H1 (cell line): ENCODE measurements around the gene TNNT1. TPM values are rescaled to one million over a fixed set of nuclear protein-coding genes. Genes with fewer than 3 reads are reported as not detected.

Experiments
- CTCF ChIA-PET: fragments of 300-600 bp; sonication (Branson Sonifier 250); formaldehyde crosslinking; loops from one replicate; lab custom pipeline; 2021; ENCODE audit not compliant: partially characterized antibody; lab: Charles Lee
- POLR2A ChIA-PET: fragments of 300-600 bp; sonication (Branson Sonifier 250); formaldehyde crosslinking; loops from one replicate; lab custom pipeline; 2021; ENCODE audit warnings: inconsistent platforms; ENCODE audit not compliant: partially characterized antibody; lab: Charles Lee
- DNase-seq, 2 experiments: peaks; one replicate each; pipeline versions ENCODE4 v3.0.0 to v3.0.0-alpha.2; 2010 to 2022; ENCODE audit warnings: low spot score in 2 of 2, low read depth in 1 of 2, mixed read lengths in 1 of 2
- FAIRE-seq: peaks from 2 replicates; lab custom pipeline; 2011; peaks lifted over from hg19 to GRCh38; lab: Jason Lieb, UNC
- H2AFZ ChIP-seq: 2 replicates; pipeline ENCODE4 v1.8.1; 2012; ENCODE audit warnings: low read length, inconsistent platforms
- H2AK5ac ChIP-seq: 2 replicates; pipeline ENCODE4 v1.6.1; 2013; ENCODE audit warnings: low read depth, low read length
- H2BK120ac ChIP-seq: replicated peaks from 2 replicates; pipeline ENCODE3; 2013; ENCODE audit warnings: low read depth, low read length, inconsistent platforms
- H2BK12ac ChIP-seq: 2 replicates; pipeline ENCODE4 v1.6.1; 2013; ENCODE audit warnings: low read depth, low read length
- H2BK15ac ChIP-seq: 2 replicates; pipeline ENCODE4 v1.6.1; 2013; ENCODE audit warnings: low read length
- H2BK20ac ChIP-seq: 2 replicates; pipeline ENCODE4 v1.6.1; 2013; ENCODE audit warnings: low read length
- H2BK5ac ChIP-seq: 2 replicates; pipeline ENCODE4 v1.6.1; 2013; ENCODE audit warnings: low read depth, low read length
- H3K14ac ChIP-seq: 2 replicates; pipeline ENCODE4 v1.6.1; 2013; ENCODE audit warnings: inconsistent platforms; ENCODE audit not compliant: insufficient read length
- H3K18ac ChIP-seq: 2 replicates; pipeline ENCODE4 v1.6.1; 2013; ENCODE audit warnings: low read length; ENCODE audit errors: extremely low read depth
- H3K23ac ChIP-seq: 2 replicates; pipeline ENCODE4 v1.6.1; 2013; ENCODE audit warnings: inconsistent platforms; ENCODE audit not compliant: insufficient read length
- H3K23me2 ChIP-seq: 2 replicates; pipeline ENCODE4 v1.6.1; 2013; ENCODE audit warnings: low read depth, low read length
- H3K27ac ChIP-seq: 2 replicates; pipeline ENCODE4 v1.6.1; 2011; ENCODE audit warnings: low read depth, low read length, inconsistent platforms
- H3K27me3 ChIP-seq, 4 experiments: replicated peaks in 1 of 4; 1 replicate in 1 of 4; 2 replicates in 3 of 4; pipeline versions ENCODE4 v1.6.1 to v1.8.1; 2011 to 2013; ENCODE audit warnings: low read length in 3 of 4, mild to moderate bottlenecking in 3 of 4, inconsistent platforms in 2 of 4, mixed read lengths in 2 of 4, moderate library complexity in 1 of 4; ENCODE audit not compliant: control insufficient read depth in 3 of 4, insufficient read depth in 3 of 4; ENCODE audit errors: extremely low read depth in 1 of 4
- H3K36me3 ChIP-seq, 4 experiments: 2 replicates each; pipeline versions ENCODE4 v1.6.1 to v1.8.1; 2011 to 2013; ENCODE audit warnings: mild to moderate bottlenecking in 4 of 4, low read length in 3 of 4, moderate library complexity in 2 of 4, control low read depth in 1 of 4, inconsistent platforms in 1 of 4; ENCODE audit not compliant: insufficient read depth in 4 of 4, control insufficient read depth in 2 of 4
- H3K4ac ChIP-seq: replicated peaks from 2 replicates; pipeline ENCODE3; 2013; ENCODE audit warnings: low read length, low read depth, mixed read lengths, inconsistent platforms; ENCODE audit not compliant: insufficient read length
- H3K4me1 ChIP-seq, 4 experiments: replicated peaks in 1 of 4; 1 replicate in 1 of 4; 2 replicates in 3 of 4; pipeline versions ENCODE4 v1.6.1 to v1.8.1; 2011 to 2013; ENCODE audit warnings: low read length in 3 of 4, inconsistent platforms in 2 of 4, mixed read lengths in 1 of 4; ENCODE audit not compliant: insufficient read depth in 4 of 4, control insufficient read depth in 3 of 4
- H3K4me2 ChIP-seq, 2 experiments: 2 replicates each; pipeline versions ENCODE4 v1.6.1 to v1.8.1; 2011 to 2013; ENCODE audit warnings: low read depth in 2 of 2, low read length in 2 of 2, control low read depth in 1 of 2, inconsistent platforms in 1 of 2, mild to moderate bottlenecking in 1 of 2; ENCODE audit not compliant: insufficient read depth in 1 of 2
- H3K4me3 ChIP-seq, 4 experiments: fragments of 200-600, 300-600 bp in 1 of 4; sonication (generic), shearing (Covaris generic), sonication (Bioruptor Twin) in 1 of 4; 2 replicates each; pipeline versions ENCODE4 v1.5.1 to v1.8.1; 2011 to 2016; ENCODE audit warnings: low read length in 4 of 4, low read depth in 3 of 4, control low read depth in 2 of 4, inconsistent platforms in 2 of 4, mild to moderate bottlenecking in 2 of 4, mixed read lengths in 1 of 4, moderate library complexity in 1 of 4; ENCODE audit not compliant: insufficient read depth in 2 of 4; ENCODE audit errors: extremely low read depth in 1 of 4
- H3K56ac ChIP-seq: replicated peaks from 2 replicates; pipeline ENCODE3; 2013; ENCODE audit warnings: low read depth, mild to moderate bottlenecking, mixed read lengths, low read length, inconsistent platforms; ENCODE audit not compliant: insufficient read length
- H3K79me1 ChIP-seq: 2 replicates; pipeline ENCODE4 v1.6.1; 2013; ENCODE audit warnings: low read depth, low read length, control low read depth
- H3K79me2 ChIP-seq, 2 experiments: 2 replicates each; pipeline versions ENCODE4 v1.6.1 to v1.8.1; 2012 to 2013; ENCODE audit warnings: low read length in 2 of 2, mild to moderate bottlenecking in 2 of 2, inconsistent platforms in 1 of 2; ENCODE audit not compliant: insufficient read depth in 2 of 2, control insufficient read depth in 1 of 2
- H3K9ac ChIP-seq, 4 experiments: replicated peaks in 1 of 4; 1 replicate in 1 of 4; 2 replicates in 3 of 4; pipeline versions ENCODE4 v1.6.1 to v1.8.1; 2011 to 2013; ENCODE audit warnings: low read depth in 3 of 4, low read length in 3 of 4, control low read depth in 2 of 4, mild to moderate bottlenecking in 2 of 4, moderate library complexity in 2 of 4, inconsistent platforms in 1 of 4; ENCODE audit errors: extremely low read depth in 1 of 4
- H3K9me3 ChIP-seq, 2 experiments: 2 replicates each; pipeline versions ENCODE4 v1.6.1 to v1.8.1; 2012 to 2013; ENCODE audit warnings: mild to moderate bottlenecking in 2 of 2, moderate library complexity in 2 of 2, control low read depth in 1 of 2, inconsistent platforms in 1 of 2, low read depth in 1 of 2, low read length in 1 of 2, mixed read lengths in 1 of 2; ENCODE audit not compliant: insufficient read depth in 2 of 2
- H4K20me1 ChIP-seq, 2 experiments: replicated peaks in 1 of 2; 2 replicates each; pipeline versions ENCODE3 to v1.8.1; 2011 to 2013; ENCODE audit warnings: inconsistent platforms in 2 of 2, low read length in 2 of 2, mild to moderate bottlenecking in 1 of 2; ENCODE audit not compliant: insufficient read depth in 2 of 2, control insufficient read depth in 1 of 2
- H4K5ac ChIP-seq: 2 replicates; pipeline ENCODE4 v1.6.1; 2013; ENCODE audit warnings: low read length, low read depth, mixed read lengths, inconsistent platforms; ENCODE audit not compliant: insufficient read length
- H4K8ac ChIP-seq: 2 replicates; pipeline ENCODE4 v1.8.0; 2013; ENCODE audit warnings: mild to moderate bottlenecking, moderate library complexity, low read length, inconsistent platforms; ENCODE audit not compliant: insufficient read depth; ENCODE audit errors: extremely low read depth
- H4K91ac ChIP-seq: replicated peaks from 2 replicates; pipeline ENCODE3; 2013; ENCODE audit warnings: low read length, mixed read lengths, inconsistent platforms; ENCODE audit not compliant: insufficient read length
- ASH2L ChIP-seq: fragments of 200-600, 300-600 bp; sonication (generic); IDR thresholded peaks from one replicate; pipeline ENCODE4 v1.7.1; 2017; ENCODE audit warnings: low read length
- BRCA1 ChIP-seq: IDR thresholded peaks from 2 replicates; pipeline ENCODE4 v1.6.1; 2012; ENCODE audit warnings: low read depth, low read length, improper control_type of control experiment
- E2F6 ChIP-seq: IDR thresholded peaks from 2 replicates; pipeline ENCODE4 v1.6.1; 2012; ENCODE audit warnings: inconsistent platforms
- EGR1 ChIP-seq: IDR thresholded peaks from 2 replicates; pipeline ENCODE4 v1.6.1; 2011; ENCODE audit warnings: low read depth, low read length, borderline replicate concordance
- EZH2 ChIP-seq: fragments of 200-600 bp; sonication (generic); IDR thresholded peaks from 2 replicates; pipeline ENCODE4 v1.7.1; 2012; ENCODE audit warnings: low read depth, mild to moderate bottlenecking, moderate library complexity, low read length, inconsistent platforms; ENCODE audit not compliant: severe bottlenecking
- GTF2F1 ChIP-seq: IDR thresholded peaks from 2 replicates; pipeline ENCODE4 v1.6.1; 2012; ENCODE audit warnings: low read depth, low read length, improper control_type of control experiment, borderline replicate concordance
- HDAC6 ChIP-seq: IDR thresholded peaks from one replicate; pipeline ENCODE4 v1.7.1; 2012; ENCODE audit warnings: low read depth, mild to moderate bottlenecking, inconsistent platforms, low read length, moderate library complexity
- NANOG ChIP-seq: IDR thresholded peaks from 2 replicates; pipeline ENCODE4 v1.6.1; 2011; ENCODE audit warnings: low read length, low read depth, mild to moderate bottlenecking, inconsistent platforms; ENCODE audit not compliant: insufficient read depth, poor library complexity, severe bottlenecking
- PHF8 ChIP-seq: fragments of 200-600 bp; sonication (generic); conservative IDR thresholded peaks from 2 replicates; pipeline ENCODE4 v1.7.1; 2012; ENCODE audit warnings: low read depth, mild to moderate bottlenecking, inconsistent platforms, low read length, moderate library complexity
- RNF2 ChIP-seq: fragments of 200-900, 300-1000 bp; sonication (generic); IDR thresholded peaks from 2 replicates; pipeline ENCODE4 v1.7.1; 2016; ENCODE audit warnings: borderline replicate concordance, low read depth, mild to moderate bottlenecking, antibody characterized with exemption, low read length; ENCODE audit not compliant: poor library complexity, severe bottlenecking; ENCODE audit errors: missing control alignments
- TBP ChIP-seq: IDR thresholded peaks from 2 replicates; pipeline ENCODE4 v1.6.1; 2011; ENCODE audit warnings: low read depth, low read length, improper control_type of control experiment
- WGBS, 2 experiments: shearing (Covaris generic) in 1 of 2; methylation state at CpG; one replicate each; pipeline versions ENCODE4 v1.1.6 to v1.1.7; 2013 to 2015; ENCODE audit warnings: low lambda C conversion rate in 2 of 2, mixed read lengths in 2 of 2, inconsistent platforms in 1 of 2, low coverage in 1 of 2, missing lambda C conversion rate in 1 of 2; ENCODE audit not compliant: insufficient replicate concordance in 2 of 2, insufficient coverage in 1 of 2, insufficient read length in 1 of 2; ENCODE audit errors: extremely low coverage in 1 of 2, missing lambda C conversion rate in 1 of 2; 5-methylcytosine and 5-hydroxymethylcytosine counted together
- polyA plus RNA-seq, 7 experiments: library from polyadenylated mRNA; depleted of rRNA in 3 of 7; stranded (reverse) in 5 of 7; unstranded in 2 of 7; fragments of >200 nt in 5 of 7; fragments of 200-250 nt in 2 of 7; gene quantifications; 1 replicate in 5 of 7; 2 replicates in 1 of 7; 4 replicates in 1 of 7; pipeline versions ENCODE4 v1.2.1 to v1.2.3, GENCODE V29; 2011 to 2013; ENCODE audit warnings: missing spikeins in 2 of 7, mixed read lengths in 2 of 7
- total RNA-seq: library from RNA; stranded (reverse); fragmentation: NEBNext Ultra II Directional; extraction: Animal tissue kit (Norgen Biotek cat#: 25700); gene quantifications from 2 replicates; pipeline ENCODE4 v1.2.1, GENCODE V29; 2021

Gene TNNT1
- total and polyA plus RNA-seq, 2 of the 8 experiments (the other 6 are each of a cell fraction or from before 2014, with no cell fraction given): 69.6 to 107 TPM

DNA sequence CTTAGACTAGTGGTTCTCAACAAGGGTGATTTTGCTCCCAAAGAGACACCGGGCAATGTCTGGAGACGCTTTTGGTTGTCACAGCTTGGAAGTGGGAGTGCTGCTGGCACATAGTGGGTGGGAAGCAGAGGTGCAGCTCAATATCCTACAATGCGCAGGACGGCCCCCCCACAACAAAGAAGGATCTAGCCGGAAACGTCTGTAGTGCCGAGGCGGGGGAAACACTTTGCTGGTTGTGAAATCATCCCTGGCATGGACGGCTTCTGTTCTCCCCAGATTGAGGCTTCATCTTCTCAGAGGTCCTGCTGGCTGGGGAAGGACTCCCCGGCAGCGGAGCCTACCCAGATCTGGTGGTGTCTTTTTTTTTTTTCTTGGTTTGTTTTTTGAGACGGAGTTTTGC is 44.5 kb upstream of the TNNT1 start:
- Histone ChIP-seq H3K79me1 (no peaks in the 10 kb centered on the region), H2BK15ac (no peak overlapping the region), H3K23me2 (no peaks in the 10 kb centered on the region), H3K4me1 (no peaks in the 10 kb centered on the region), H4K20me1 (no peaks in the 10 kb centered on the region), H4K91ac (no peak overlapping the region), H2BK5ac (no peak overlapping the region), H2BK12ac (no peak overlapping the region), H3K79me2 (no peaks in the 10 kb centered on the region), H3K23ac (no peak overlapping the region), H2AK5ac (no peak overlapping the region), H4K8ac (no peak overlapping the region), H2BK120ac (no peak overlapping the region), H3K56ac (no peak overlapping the region), H3K4me3 (no peak overlapping the region), H2AFZ (no peak overlapping the region), H4K5ac (no peak overlapping the region), H3K9ac (no peak overlapping the region), H3K14ac (no peak overlapping the region), H3K18ac (no peak overlapping the region), H3K4me2 (no peak overlapping the region), H3K27me3 (no peaks in the 10 kb centered on the region), H3K27ac (no peak overlapping the region), H2BK20ac (no peak overlapping the region), H3K4ac (no peak overlapping the region), H3K9me3 (no peaks in the 10 kb centered on the region), H3K36me3 (no peaks in the 10 kb centered on the region)
- FAIRE-seq: no peak
- CTCF ChIA-PET: interaction anchor here (1.0 to 1.1 kb wide), 2 partner anchors 10 to 33 kb away, joined by 3 to 4 read pairs; no protein-coding TSS in a partner anchor
- POLR2A ChIA-PET: interaction anchor here (1.3 to 1.4 kb wide), 2 partner anchors 14 to 34 kb away, joined by 3 read pairs; no protein-coding TSS in a partner anchor
- 89% methylated on average over 12 of the region's 12 CpGs; no CpG with 5 or more reads in 1 of the 2 experiments for WGBS, 2 experiments
- DNase-seq: no peak
- no peak for TF ChIP-seq EGR1
- no peak for TF ChIP-seq ASH2L
- TF ChIP-seq E2F6: no peak
- TF ChIP-seq HDAC6: no peak
- no peak for TF ChIP-seq RNF2
- TF ChIP-seq TBP: no peak
- TF ChIP-seq BRCA1: no peak
- no peak for TF ChIP-seq PHF8
- TF ChIP-seq EZH2: no peak
- no peak for TF ChIP-seq GTF2F1
- TF ChIP-seq NANOG: no peak
